GDM1 (cell line): ENCODE data around the gene KLHL13.
"Not testable (repeated sequence)": the region's sequence is repeated elsewhere in the genome, so short reads cannot be mapped to it uniquely, and the experiment has no call there.

Source experiments
- DNase-seq: peaks from one replicate; lab custom pipeline; 2025; lab: John Stamatoyannopoulos, UW

The KLHL13 gene

DNA sequence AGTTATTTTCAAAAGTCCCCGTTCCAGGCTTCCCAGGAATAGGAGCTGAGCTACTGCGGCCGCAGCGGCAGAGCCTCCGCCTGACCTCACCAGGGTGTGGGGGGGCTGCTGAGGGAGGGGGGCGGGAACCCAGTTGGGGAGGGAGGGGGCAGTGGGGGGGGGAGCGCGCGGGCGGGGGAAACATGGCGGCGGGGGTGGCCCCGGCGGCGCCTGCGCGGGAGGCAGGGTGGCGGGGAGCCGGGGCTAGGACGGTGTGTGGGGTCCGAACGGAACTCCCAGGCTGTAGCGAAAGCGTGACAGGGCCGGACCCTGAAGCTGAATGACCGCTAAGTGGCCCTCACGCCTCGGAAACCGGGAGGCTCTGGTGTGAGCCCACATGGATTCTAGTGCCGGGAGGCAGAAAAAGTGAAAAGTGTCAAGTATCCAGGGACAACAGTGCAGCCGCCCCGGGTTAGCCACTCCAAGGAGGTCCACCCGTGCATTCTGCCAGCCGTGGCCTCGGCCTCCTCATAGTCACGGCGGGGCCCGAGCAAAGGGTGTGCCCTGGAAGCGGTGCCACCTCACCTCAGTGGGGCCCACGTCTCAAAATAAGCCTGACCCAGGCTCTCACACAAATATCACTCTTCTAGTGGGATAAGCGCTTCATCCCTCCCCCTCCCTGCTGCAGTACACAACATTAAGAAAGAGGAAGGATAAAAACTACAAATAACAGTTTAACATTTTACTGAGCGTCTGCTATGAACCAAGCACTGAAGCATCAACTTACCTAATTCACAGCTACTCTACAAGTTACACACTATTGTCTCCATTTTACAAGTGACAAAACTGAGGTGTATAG is at the start of gene KLHL13:
TSS of gene KLHL13 (minus strand) at position 98 of the 838 bp plus-strand sequence. CDS start 88,337 bp downstream, outside the sequence.
- DNase-seq = peak; percentile 19

GRCh38 chrX:118164138-118164537 is 47.5 kb upstream of the KLHL13 start:
- DNase-seq = no peak

GRCh38 chrX:118156953-118157608 is 40.5 kb upstream of the KLHL13 start:
- DNase-seq = no peak

DNA sequence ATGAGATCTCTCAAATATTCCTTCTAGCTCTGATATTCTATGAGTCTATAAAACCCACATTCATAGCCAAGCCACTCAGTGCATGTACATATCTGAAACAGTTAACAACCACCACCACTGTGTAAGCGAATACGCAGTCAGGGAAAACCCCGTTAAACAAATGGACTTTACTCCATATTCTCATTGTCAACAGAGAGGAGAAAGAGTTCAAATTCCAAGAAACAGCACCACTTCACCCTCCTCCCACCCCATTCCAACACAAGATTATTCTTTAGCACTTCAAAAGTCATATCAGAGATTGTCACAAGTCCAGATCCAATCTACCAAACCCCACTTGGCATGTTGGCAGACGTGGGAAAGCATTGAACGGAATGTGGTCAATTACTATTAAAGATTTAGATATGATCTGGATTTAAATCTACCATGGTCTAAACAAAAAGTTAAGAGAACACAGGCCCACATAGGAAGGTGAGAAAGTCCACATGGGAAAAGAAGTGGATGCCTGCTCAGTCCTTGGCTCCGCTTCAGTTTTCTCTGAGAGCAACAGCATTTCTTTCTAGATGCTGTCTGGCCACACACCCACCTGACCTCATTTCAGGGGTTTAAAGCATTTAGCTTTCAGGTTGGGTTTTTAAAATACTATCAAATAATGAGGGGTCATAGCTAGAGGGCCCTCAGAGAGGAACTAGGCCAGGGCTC is 39.8 kb upstream of the KLHL13 start:
- no peak for DNase-seq

DNA sequence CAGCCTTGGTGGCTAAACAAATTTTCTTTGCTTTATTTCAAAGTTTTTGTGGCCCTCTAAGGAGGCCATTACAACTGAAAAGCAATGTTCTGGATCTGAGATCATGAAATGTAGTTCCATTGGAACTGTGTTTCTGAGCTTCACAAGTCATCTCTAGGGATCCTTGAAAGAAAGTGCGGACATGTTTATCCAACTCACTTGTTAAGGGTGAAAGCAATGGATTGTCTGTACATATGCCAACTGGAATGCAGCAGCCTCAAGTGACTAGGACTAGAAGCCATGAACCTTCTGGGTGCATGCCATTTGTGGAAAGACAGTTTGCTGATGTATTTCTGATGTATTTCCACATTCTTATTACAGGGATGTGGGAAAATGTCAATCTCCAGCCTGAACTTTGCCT is 36.7 kb upstream of the KLHL13 start:
- no peak for DNase-seq

GRCh38 chrX:118152721-118153120 is 36.1 kb upstream of the KLHL13 start:
- DNase-seq = no peak

GRCh38 chrX:118148737-118149136 is 32.1 kb upstream of the KLHL13 start:
- DNase-seq = no peak

- DNase-seq = not testable (repeated sequence)
Observed at GRCh38 chrX:118147771-118148170, 31.2 kb upstream of the KLHL13 start.

DNA sequence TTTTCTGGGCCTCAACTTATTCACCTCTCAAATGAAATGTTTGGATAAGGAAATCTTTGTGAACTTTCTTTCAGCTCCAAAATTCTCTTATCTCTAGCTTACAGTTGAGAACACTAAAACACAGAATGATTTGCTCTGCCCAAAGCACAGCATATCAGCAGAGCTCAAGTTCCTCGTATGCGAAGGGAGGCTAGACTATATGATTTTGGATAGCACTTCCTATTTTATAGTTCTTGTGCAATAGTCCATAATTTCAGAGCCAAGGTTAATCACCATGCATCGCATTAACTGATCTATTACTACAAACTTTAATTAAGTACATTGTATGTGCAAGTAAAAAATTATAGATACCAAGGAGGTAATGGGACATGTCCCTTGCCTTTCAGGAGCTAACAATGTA is 27.0 kb upstream of the KLHL13 start:
- DNase-seq = no peak

GRCh38 chrX:118131336-118131735 is 14.7 kb upstream of the KLHL13 start:
- no peak for DNase-seq

GRCh38 chrX:118129681-118130080 is 13.1 kb upstream of the KLHL13 start:
- DNase-seq = no peak

DNA sequence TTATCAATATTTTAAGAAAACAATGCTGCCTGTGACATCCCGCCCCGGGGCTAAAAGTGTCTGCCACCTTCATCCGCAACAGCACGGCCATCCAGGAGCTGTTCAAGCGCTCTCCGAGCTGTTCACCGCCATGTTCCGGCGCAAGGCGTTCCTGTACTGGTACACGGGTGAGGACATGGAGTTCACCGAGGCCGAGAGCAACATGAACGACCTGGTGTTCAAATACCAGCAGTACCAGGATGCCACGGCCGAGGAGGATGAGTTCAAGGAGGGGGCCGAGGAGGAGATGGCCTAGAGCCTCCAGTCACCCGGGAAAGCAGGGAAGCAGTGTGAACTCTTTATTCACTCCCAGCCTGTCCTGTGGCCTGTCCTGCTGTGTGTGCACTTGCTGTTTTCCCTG is 12.1 kb upstream of the KLHL13 start:
- no peak for DNase-seq

GRCh38 chrX:118126286-118126685 is 9.7 kb upstream of the KLHL13 start:
- no peak for DNase-seq

- DNase-seq = not testable (repeated sequence)
Observed at GRCh38 chrX:118124243-118124642, 7.6 kb upstream of the KLHL13 start.

DNA sequence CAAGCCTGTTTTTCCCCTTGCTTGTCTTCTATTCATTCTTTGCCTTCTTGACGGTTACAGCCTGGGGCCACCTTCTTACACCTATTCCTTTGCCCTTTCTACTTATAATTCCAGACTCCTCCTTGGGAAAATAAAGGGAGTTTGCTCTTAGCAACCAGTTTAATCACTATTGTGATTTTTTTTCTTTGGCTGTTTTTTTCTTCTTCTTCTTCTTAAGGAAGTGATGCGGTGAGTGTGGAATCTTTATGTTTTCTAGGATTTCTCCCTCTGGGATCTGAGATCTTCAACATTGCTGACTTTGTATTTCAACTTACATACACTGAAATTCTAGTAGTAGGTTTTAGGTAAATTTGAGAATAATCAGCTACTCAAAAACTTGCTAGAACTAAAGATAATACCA is 1.1 kb upstream of the KLHL13 start:
- DNase-seq = no peak

DNA sequence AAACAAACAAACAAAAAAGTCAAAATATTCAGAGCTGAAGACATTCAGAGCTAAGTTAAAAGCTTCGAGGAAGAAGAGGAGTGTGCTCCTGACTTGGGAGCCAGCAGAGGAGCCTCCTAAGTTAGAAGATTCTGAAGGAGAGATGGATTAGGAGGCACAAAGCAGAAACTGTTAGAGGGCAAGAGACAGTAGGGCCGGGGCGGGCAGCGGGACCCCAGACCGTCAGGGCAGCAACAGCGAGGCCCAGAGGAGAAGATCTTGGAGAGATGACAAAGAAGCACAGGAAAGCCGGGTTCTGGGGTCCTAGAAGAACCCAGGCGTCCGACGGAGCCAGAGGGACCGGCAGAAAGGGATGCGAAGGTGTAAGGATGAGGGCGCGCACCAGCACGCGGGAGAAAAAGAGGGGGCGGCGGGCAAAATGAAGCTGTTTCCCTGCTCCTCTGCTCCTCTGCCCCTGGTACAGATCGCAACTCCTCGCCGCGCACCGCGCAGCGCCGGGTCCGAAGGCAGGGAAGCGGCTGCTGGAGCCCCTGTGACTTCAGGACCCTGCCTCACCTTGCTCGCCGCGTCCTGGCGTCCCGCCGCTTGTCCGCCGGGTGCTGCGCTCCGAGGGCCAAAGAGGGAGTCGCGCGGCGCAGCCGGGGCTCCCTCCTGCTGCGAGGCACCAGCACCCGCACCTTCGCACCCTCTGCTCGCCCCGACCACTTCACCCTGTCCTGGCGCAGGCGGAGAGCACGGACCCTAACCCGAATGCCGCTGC is 477 bp downstream of the KLHL13 start:
- no peak for DNase-seq

GRCh38 chrX:118114971-118115370 is 1.6 kb downstream of the KLHL13 start:
- no peak for DNase-seq

- DNase-seq = no peak
Observed at GRCh38 chrX:118109065-118109464, 7.5 kb downstream of the KLHL13 start.

DNA sequence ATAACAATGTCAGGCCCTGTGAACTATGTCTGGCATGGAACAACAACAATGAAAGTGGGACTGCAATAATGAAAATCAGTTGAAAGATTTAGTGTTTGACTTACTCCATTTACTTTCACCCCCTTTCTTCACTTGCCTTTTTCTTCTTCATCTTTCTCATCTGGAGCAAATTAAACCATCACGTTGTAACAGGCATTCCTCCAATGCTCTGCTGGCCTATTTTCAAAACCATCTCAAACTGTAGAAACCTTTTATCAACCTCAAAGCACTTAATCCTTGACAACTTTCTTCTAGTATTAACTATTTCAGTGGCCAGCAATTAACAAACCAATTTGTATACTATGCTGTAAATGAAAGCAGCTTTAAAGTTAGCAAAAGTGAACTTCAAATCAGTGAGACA is 8.3 kb downstream of the KLHL13 start:
- DNase-seq = no peak

GRCh38 chrX:118100091-118100490 is 16.5 kb downstream of the KLHL13 start:
- DNase-seq = no peak

- no peak for DNase-seq
Observed at GRCh38 chrX:118088084-118088483, 28.5 kb downstream of the KLHL13 start.

- DNase-seq = no peak
Observed at GRCh38 chrX:118074196-118074595, 42.4 kb downstream of the KLHL13 start.
